Endothelial cell of umbilical vein (primary cell): ENCODE measurements around the gene DAP3. TPM values are rescaled to one million over a fixed set of nuclear protein-coding genes. Genes with fewer than 3 reads are reported as not detected.

ENCODE experiments used
- BruUV-seq: library from RNA; stranded (reverse); fragments of 400-500 nt; replicated peaks from 2 replicates; lab custom pipeline; 2021; lab: Mats Ljungman, UMichigan
- CTCF ChIA-PET: fragments of 300-600, 350-600 bp; sonication (Branson Sonifier 250); formaldehyde crosslinking; loops from one replicate; lab custom pipeline; 2021; ENCODE audit warnings: antibody characterized with exemption, inconsistent platforms; lab: Charles Lee
- POLR2A ChIA-PET: fragments of 300-600, 350-600 bp; sonication (Branson Sonifier 250); formaldehyde crosslinking; loops from one replicate; lab custom pipeline; 2021; ENCODE audit warnings: antibody characterized with exemption, inconsistent platforms; lab: Charles Lee
- DNase-seq: peaks from one replicate; pipeline ENCODE4 v3.0.0-alpha.2; 2011; ENCODE audit warnings: low read depth, low spot score
- FAIRE-seq: peaks from 2 replicates; lab custom pipeline; 2011; peaks lifted over from hg19 to GRCh38; lab: Jason Lieb, UNC
- H2AFZ ChIP-seq: 2 replicates; pipeline ENCODE4 v1.6.0; 2012; ENCODE audit warnings: low read depth, low read length, control low read depth, inconsistent platforms
- H3K27ac ChIP-seq: 2 replicates; pipeline ENCODE4 v1.5.1; 2011; ENCODE audit warnings: low read depth, mild to moderate bottlenecking, control low read depth, low read length, moderate library complexity; ENCODE audit not compliant: insufficient read depth
- H3K27me3 ChIP-seq, 2 experiments: 2 replicates each; pipeline versions ENCODE4 v1.6.0 to v1.6.1; 2011; ENCODE audit warnings: low read length in 2 of 2, mixed read lengths in 1 of 2; ENCODE audit not compliant: control insufficient read depth in 2 of 2, insufficient read depth in 2 of 2
- H3K36me3 ChIP-seq, 2 experiments: 2 replicates in 1 of 2; 3 replicates in 1 of 2; pipeline ENCODE4 v1.5.1; 2011; ENCODE audit warnings: low read length in 2 of 2, mild to moderate bottlenecking in 1 of 2, moderate library complexity in 1 of 2; ENCODE audit not compliant: control insufficient read depth in 2 of 2, insufficient read depth in 2 of 2; ENCODE audit errors: extremely low read depth in 1 of 2
- H3K4me1 ChIP-seq: 3 replicates; pipeline ENCODE4 v1.5.1; 2011; ENCODE audit warnings: mild to moderate bottlenecking, low read length; ENCODE audit not compliant: control insufficient read depth, insufficient read depth; ENCODE audit errors: extremely low read depth
- H3K4me2 ChIP-seq: 2 replicates; pipeline ENCODE4 v1.6.1; 2011; ENCODE audit warnings: low read length, control low read depth, mixed read lengths; ENCODE audit not compliant: insufficient read depth
- H3K4me3 ChIP-seq, 3 experiments: fragments of 200-600 bp in 1 of 3; sonication (generic), shearing (Covaris generic) in 1 of 3; replicated peaks in 1 of 3; 2 replicates each; pipeline ENCODE4 v1.5.1; 2011 to 2016; ENCODE audit warnings: control low read depth in 3 of 3, low read length in 3 of 3, mild to moderate bottlenecking in 2 of 3, inconsistent platforms in 1 of 3, low read depth in 1 of 3, moderate library complexity in 1 of 3; ENCODE audit not compliant: insufficient read depth in 1 of 3
- H3K79me2 ChIP-seq: 2 replicates; pipeline ENCODE4 v1.6.0; 2012; ENCODE audit warnings: low read length, inconsistent platforms; ENCODE audit not compliant: control insufficient read depth, insufficient read depth
- H3K9ac ChIP-seq: replicated peaks from 2 replicates; pipeline ENCODE3; 2011; ENCODE audit warnings: low read length, control low read depth; ENCODE audit not compliant: insufficient read depth; ENCODE audit errors: extremely low read depth
- H3K9me1 ChIP-seq: replicated peaks from 3 replicates; pipeline ENCODE4 v1.6.0; 2011; ENCODE audit warnings: mild to moderate bottlenecking, low read length; ENCODE audit not compliant: control insufficient read depth, insufficient read depth; ENCODE audit errors: extremely low read depth
- H3K9me3 ChIP-seq: replicated peaks from 2 replicates; pipeline ENCODE4 v1.5.1; 2012; ENCODE audit warnings: low read length, inconsistent platforms; ENCODE audit not compliant: control insufficient read depth, insufficient read depth
- H4K20me1 ChIP-seq: replicated peaks from 2 replicates; pipeline ENCODE3; 2011; ENCODE audit warnings: mild to moderate bottlenecking, low read length; ENCODE audit not compliant: control insufficient read depth, insufficient read depth; ENCODE audit errors: extremely low read depth
- CTCF ChIP-seq, 2 donors: IDR thresholded peaks; 1 replicate in 1 of 2; 2 replicates in 1 of 2; pipeline ENCODE4 v1.5.1; 2011; ENCODE audit warnings: low read length in 2 of 2, mild to moderate bottlenecking in 2 of 2, moderate library complexity in 2 of 2, control low read depth in 1 of 2, inconsistent platforms in 1 of 2, low read depth in 1 of 2; ENCODE audit not compliant: insufficient read depth in 1 of 2; ENCODE audit errors: extremely low read depth in 1 of 2
- EZH2 ChIP-seq: IDR thresholded peaks from 2 replicates; pipeline ENCODE4 v1.6.1; 2012; ENCODE audit warnings: borderline replicate concordance, low read depth, mild to moderate bottlenecking, moderate library complexity, low read length, inconsistent platforms; ENCODE audit not compliant: severe bottlenecking
- FOS ChIP-seq: IDR thresholded peaks from 2 replicates; pipeline ENCODE4 v1.6.1; 2011; ENCODE audit warnings: mild to moderate bottlenecking, low read length, moderate library complexity, borderline replicate concordance; ENCODE audit not compliant: insufficient read depth
- GATA2 ChIP-seq: IDR thresholded peaks from 2 replicates; pipeline ENCODE4 v1.7.0; 2011; ENCODE audit warnings: low read depth, mild to moderate bottlenecking, moderate library complexity, mixed read lengths, low read length; ENCODE audit not compliant: insufficient read length, insufficient read depth
- JUN ChIP-seq: IDR thresholded peaks from 2 replicates; pipeline ENCODE4 v1.6.1; 2011; ENCODE audit warnings: borderline replicate concordance, low read depth; ENCODE audit not compliant: insufficient read length, insufficient read depth
- MAX ChIP-seq: IDR thresholded peaks from 2 replicates; pipeline ENCODE4 v1.6.1; 2011; ENCODE audit not compliant: insufficient read depth, insufficient read length
- MYC ChIP-seq: IDR thresholded peaks from one replicate; pipeline ENCODE4 v1.6.1; 2011; ENCODE audit warnings: mild to moderate bottlenecking, low read depth, low read length
- POLR2A ChIP-seq: IDR thresholded peaks from 2 replicates; pipeline ENCODE4 v1.6.1; 2012; ENCODE audit warnings: low read depth, mild to moderate bottlenecking, control low read depth, low read length
- POLR2AphosphoS5 ChIP-seq: IDR thresholded peaks from 2 replicates; pipeline ENCODE4 v1.6.1; 2012; ENCODE audit warnings: low read depth, mild to moderate bottlenecking, control low read depth, low read length, moderate library complexity; ENCODE audit not compliant: insufficient read depth
- dilution Hi-C: fragments of 300-500 bp; cut with MboI; formaldehyde crosslinking; loops from one replicate; pipeline ENCODE4 v1.15.0; 2019; ENCODE audit warnings: low sequenced_read_pairs; ENCODE audit not compliant: extremely low pct_ligation_motif_present
- intact Hi-C: fragments of 100-400 bp; cut with micrococcal nuclease; formaldehyde crosslinking; loops from one replicate; pipeline ENCODE4 v1.10.0; 2022
- polyA plus RNA-seq, 4 experiments: library from polyadenylated mRNA; depleted of rRNA in 3 of 4; stranded (reverse) in 3 of 4; unstranded in 1 of 4; fragments of >200 nt; gene quantifications; 2 replicates each; pipeline versions ENCODE4 v1.2.1 to v1.2.3, GENCODE V29; 2011 to 2012; ENCODE audit warnings: missing spikeins in 1 of 4
- total RNA-seq: library from RNA; stranded (reverse); gene quantifications from 2 replicates; pipeline ENCODE4 v1.2.3, GENCODE V29; 2021

DAP3 gene
- total and polyA plus RNA-seq, 2 donors (not counting 3 experiments of a cell fraction or from before 2014, with no cell fraction given), result 86.5 to 104 TPM

- intact Hi-C loops, result no loop called here
- Histone ChIP-seq H3K79me2 (no peaks in the 10 kb centered on the region), H3K9me3 (no peaks in the 10 kb centered on the region), H3K9me1 (no peaks in the 10 kb centered on the region), H3K4me3 (no peak overlapping the region), H3K36me3 (peaks cover 4 to 13% of the 10 kb centered on the region in 2 experiments), H3K9ac (no peak overlapping the region), H3K4me1 (no peaks in the 10 kb centered on the region), H2AFZ (no peak overlapping the region), H3K27me3 (no peaks in the 10 kb centered on the region), H3K27ac (no peak overlapping the region), H3K4me2 (no peak overlapping the region), H4K20me1 (no peaks in the 10 kb centered on the region)
- no peak for FAIRE-seq
- DNase-seq, result no peak
- ChIA-PET POLR2A (no interaction called here), CTCF (no interaction called here)
- BruUV-seq, result no TSS peak
- dilution Hi-C loops, result no loop called here
- TF ChIP-seq CTCF (IDR thresholded peaks at IDR 0.05; ENCODE audit: extremely low read depth in 1 of 2, insufficient read depth in 1 of 2, low read depth in 1 of 2, low read length in 2 of 2), result no peak
- TF ChIP-seq POLR2AphosphoS5, result no peak
- no peak for TF ChIP-seq POLR2A
- no peak for TF ChIP-seq FOS
- no peak for TF ChIP-seq EZH2
- no peak for TF ChIP-seq JUN
- no peak for TF ChIP-seq MYC
- TF ChIP-seq MAX, result no peak
- TF ChIP-seq GATA2, result no peak
Observed at GRCh38 chr1:155777582-155777981, 88.7 kb downstream of the DAP3 start.

Other genes starting within 250 kb of the DAP3 start
- 29.2 and 29.4 TPM in 2 replicates for gene ASH1L, start 126.3 kb upstream of the DAP3 start, total RNA-seq
- gene ASH1L, start 126.3 kb upstream of the DAP3 start, polyA plus RNA-seq, result 10.9 and 11.6 TPM in 2 replicates
- gene MSTO1, start 78.9 kb upstream of the DAP3 start, total RNA-seq, result 51.9 and 52.5 TPM in 2 replicates
- 36.8 and 44.4 TPM in 2 replicates for gene MSTO1, start 78.9 kb upstream of the DAP3 start, polyA plus RNA-seq
- gene YY1AP1, start 317 bp upstream of the DAP3 start, total RNA-seq, result 42.0 and 42.3 TPM in 2 replicates
- 46.4 and 46.9 TPM in 2 replicates for gene YY1AP1, start 317 bp upstream of the DAP3 start, polyA plus RNA-seq
- 58.7 and 60.4 TPM in 2 replicates for gene GON4L, start 168.1 kb downstream of the DAP3 start, total RNA-seq
- gene GON4L, start 168.1 kb downstream of the DAP3 start, polyA plus RNA-seq, result 29.5 and 30.5 TPM in 2 replicates
- gene SYT11, start 170.5 kb downstream of the DAP3 start, total RNA-seq, result 33.7 and 36.5 TPM in 2 replicates
- 27.6 and 28.2 TPM in 2 replicates for gene SYT11, start 170.5 kb downstream of the DAP3 start, polyA plus RNA-seq
- 46.4 and 47.8 TPM in 2 replicates for gene RIT1, start 222.3 kb downstream of the DAP3 start, total RNA-seq
- gene RIT1, start 222.3 kb downstream of the DAP3 start, polyA plus RNA-seq, result 52.0 and 65.5 TPM in 2 replicates
- 54.1 and 55.6 TPM in 2 replicates for gene KHDC4, start 245.3 kb downstream of the DAP3 start, total RNA-seq
- 47.9 and 48.6 TPM in 2 replicates for gene KHDC4, start 245.3 kb downstream of the DAP3 start, polyA plus RNA-seq